Measurements from ENCODE around the gene MTA2.
A peak's percentile ranks its signal among the peaks of the same experiment; 100 is the strongest.

The MTA2 gene

GRCh38 chr11:62599069-62599696 is 2.5 kb downstream of the MTA2 start (continued):
- TF ChIP-seq SP3 (tag by site-specific recombination; IDR thresholded peaks at IDR 0.05) = peak; percentile 81
- TF ChIP-seq ZNF701 (tag by site-specific recombination; IDR thresholded peaks at IDR 0.05) = no peak
- TF ChIP-seq CTCF (tag by site-specific recombination; IDR thresholded peaks at IDR 0.05) = no peak
- TF ChIP-seq OVOL3 (tag by site-specific recombination; IDR thresholded peaks at IDR 0.05) = no peak
- TF ChIP-seq INSM2 (tag by site-specific recombination; IDR thresholded peaks at IDR 0.05) = 0 out of 2 replicates have a peak, but pooled peaks have one; percentile 8
- TF ChIP-seq ZNF211 (tag by site-specific recombination; IDR thresholded peaks at IDR 0.05; ENCODE audit: low read depth) = no peak
- peak; percentile 87 for TF ChIP-seq PRDM1 (tag by site-specific recombination; IDR thresholded peaks at IDR 0.05)
- peak; percentile 51 for TF ChIP-seq ZNF629 (tag by site-specific recombination; IDR thresholded peaks at IDR 0.05)
- peak; percentile 52; the same call in 1 of the 2 replicates for TF ChIP-seq ZNF184 (tag by site-specific recombination; IDR thresholded peaks at IDR 0.05)
- no peak for TF ChIP-seq ZNF391 (tag by site-specific recombination; IDR thresholded peaks at IDR 0.05; ENCODE audit: borderline replicate concordance, low read depth)
- TF ChIP-seq ZNF560 (tag by site-specific recombination; IDR thresholded peaks at IDR 0.05; ENCODE audit: borderline replicate concordance) = no peak
- no peak for TF ChIP-seq MYNN (tag by site-specific recombination; IDR thresholded peaks at IDR 0.05; ENCODE audit: borderline replicate concordance)
- TF ChIP-seq ZNF18 (tag by site-specific recombination; IDR thresholded peaks at IDR 0.05) = no peak
- no peak for TF ChIP-seq ZNF610 (tag by site-specific recombination; IDR thresholded peaks at IDR 0.05; ENCODE audit: borderline replicate concordance)
- no peak for TF ChIP-seq ZNF670 (tag by site-specific recombination; IDR thresholded peaks at IDR 0.05; ENCODE audit: low read depth)
- peak; percentile 38 for TF ChIP-seq ZEB2 (tag by site-specific recombination; IDR thresholded peaks at IDR 0.05)
- no peak for TF ChIP-seq ZBTB11 (tag by site-specific recombination; conservative IDR thresholded peaks at IDR 0.05; ENCODE audit: low read depth)
- peak; percentile 84 for TF ChIP-seq KLF8 (tag by site-specific recombination; IDR thresholded peaks at IDR 0.05)
- no peak for TF ChIP-seq ZNF501 (tag by site-specific recombination; IDR thresholded peaks at IDR 0.05)
- TF ChIP-seq ZNF555 (tag by site-specific recombination; conservative IDR thresholded peaks at IDR 0.05) = no peak
- no peak for TF ChIP-seq BCL11A (tag by site-specific recombination; IDR thresholded peaks at IDR 0.05; ENCODE audit: low read depth)
- TF ChIP-seq ZNF548 (tag by site-specific recombination; IDR thresholded peaks at IDR 0.05) = no peak
- no peak for TF ChIP-seq TCF7L2 (IDR thresholded peaks at IDR 0.05; ENCODE audit: borderline replicate concordance, low read depth, low read length)
- TF ChIP-seq ZNF302 (tag by site-specific recombination; IDR thresholded peaks at IDR 0.05; ENCODE audit: low read depth) = no peak
- TF ChIP-seq ZNF280D (tag by site-specific recombination; IDR thresholded peaks at IDR 0.05) = no peak
- no peak for TF ChIP-seq HOXD13 (CRISPR knock-in tag; IDR thresholded peaks at IDR 0.05; ENCODE audit: borderline replicate concordance)
- no peak for TF ChIP-seq ZNF645 (tag by site-specific recombination; IDR thresholded peaks at IDR 0.05)
- no peak for TF ChIP-seq GFI1B (tag by site-specific recombination; IDR thresholded peaks at IDR 0.05)

Data from HEK293 (cell line).